Type B pancreatic cell (in vitro differentiated cells): ENCODE results near the gene BRCA2. TPM values are rescaled to one million over a fixed set of nuclear protein-coding genes. Genes with fewer than 3 reads are reported as not detected.

Experiments
- DNase-seq: peaks from one replicate; pipeline ENCODE4 v3.0.0; 2021; ENCODE audit warnings: mixed read lengths; ENCODE audit not compliant: unreplicated experiment; ENCODE audit errors: extremely low spot score
- H3K27ac Mint-ChIP-seq: 2 replicates; pipeline ENCODE4 v1.8.0; 2021; ENCODE audit warnings: mild to moderate bottlenecking, mixed read lengths
- H3K27me3 Mint-ChIP-seq: 2 replicates; pipeline ENCODE4 v1.8.0; 2021; ENCODE audit warnings: mixed read lengths
- H3K36me3 Mint-ChIP-seq: 2 replicates; pipeline ENCODE4 v1.8.0; 2021; ENCODE audit warnings: mixed read lengths
- H3K4me1 Mint-ChIP-seq: one replicate; pipeline ENCODE4 v1.8.0; 2021; ENCODE audit warnings: mixed read lengths; ENCODE audit not compliant: unreplicated experiment
- H3K4me3 Mint-ChIP-seq: 2 replicates; pipeline ENCODE4 v1.8.0; 2021; ENCODE audit warnings: mild to moderate bottlenecking, mixed read lengths
- H3K9me3 Mint-ChIP-seq: 2 replicates; pipeline ENCODE4 v1.8.0; 2021; ENCODE audit warnings: mixed read lengths
- total RNA-seq: library from RNA; stranded (reverse); gene quantifications from 2 replicates; pipeline ENCODE4 v1.2.1, GENCODE V29; 2021; ENCODE audit warnings: low replicate concordance
- TF ChIP-seq, protein P1 (sequence below): fragments of 200-600 bp; sonication (generic); conservative IDR thresholded peaks from 2 replicates; pipeline ENCODE4 v1.5.0; 2021; ENCODE audit warnings: antibody characterized with exemption, mild to moderate bottlenecking

BRCA2 gene
- total RNA-seq, 1 donor from 2014 or later, result 10.6 TPM

GRCh38 chr13:32317716-32318465 is 2.6 kb downstream of the BRCA2 start:
- Mint-ChIP-seq H3K9me3 (no peaks in the 10 kb centered on the region), H3K36me3 (peaks cover 9% of the 10 kb centered on the region), H3K4me3 (no peak overlapping the region), H3K4me1 (peaks cover 13% of the 10 kb centered on the region), H3K27ac (no peak overlapping the region), H3K27me3 (no peaks in the 10 kb centered on the region)
- TF ChIP-seq, protein P1, sequence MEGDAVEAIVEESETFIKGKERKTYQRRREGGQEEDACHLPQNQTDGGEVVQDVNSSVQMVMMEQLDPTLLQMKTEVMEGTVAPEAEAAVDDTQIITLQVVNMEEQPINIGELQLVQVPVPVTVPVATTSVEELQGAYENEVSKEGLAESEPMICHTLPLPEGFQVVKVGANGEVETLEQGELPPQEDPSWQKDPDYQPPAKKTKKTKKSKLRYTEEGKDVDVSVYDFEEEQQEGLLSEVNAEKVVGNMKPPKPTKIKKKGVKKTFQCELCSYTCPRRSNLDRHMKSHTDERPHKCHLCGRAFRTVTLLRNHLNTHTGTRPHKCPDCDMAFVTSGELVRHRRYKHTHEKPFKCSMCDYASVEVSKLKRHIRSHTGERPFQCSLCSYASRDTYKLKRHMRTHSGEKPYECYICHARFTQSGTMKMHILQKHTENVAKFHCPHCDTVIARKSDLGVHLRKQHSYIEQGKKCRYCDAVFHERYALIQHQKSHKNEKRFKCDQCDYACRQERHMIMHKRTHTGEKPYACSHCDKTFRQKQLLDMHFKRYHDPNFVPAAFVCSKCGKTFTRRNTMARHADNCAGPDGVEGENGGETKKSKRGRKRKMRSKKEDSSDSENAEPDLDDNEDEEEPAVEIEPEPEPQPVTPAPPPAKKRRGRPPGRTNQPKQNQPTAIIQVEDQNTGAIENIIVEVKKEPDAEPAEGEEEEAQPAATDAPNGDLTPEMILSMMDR, result no peak
- no peak for DNase-seq

DNA sequence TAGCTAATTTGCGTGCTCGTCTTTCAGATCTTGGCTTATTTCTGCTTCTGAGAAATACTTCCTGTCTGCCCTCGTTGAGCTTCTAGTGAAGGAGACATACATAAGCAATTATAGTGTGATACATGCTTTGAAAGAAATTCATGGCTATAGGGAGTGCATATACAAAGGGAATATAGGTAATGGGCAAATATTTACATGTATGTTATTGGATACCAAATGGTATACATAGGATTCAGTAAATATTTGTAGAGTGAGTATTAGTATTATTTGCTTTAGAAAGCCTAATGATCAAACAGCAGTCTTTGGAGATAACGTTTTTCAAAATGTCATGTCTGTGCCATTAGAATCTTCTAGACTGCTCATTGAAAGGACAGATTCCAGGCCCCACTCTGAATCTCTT is 5.2 kb downstream of the BRCA2 start:
- Mint-ChIP-seq H3K4me3 (no peak overlapping the region), H3K36me3 (peaks cover 12% of the 10 kb centered on the region), H3K27me3 (no peaks in the 10 kb centered on the region), H3K4me1 (peaks cover 8% of the 10 kb centered on the region), H3K27ac (no peak overlapping the region), H3K9me3 (no peaks in the 10 kb centered on the region)
- no peak for DNase-seq
- TF ChIP-seq, protein P1, result no peak

DNA sequence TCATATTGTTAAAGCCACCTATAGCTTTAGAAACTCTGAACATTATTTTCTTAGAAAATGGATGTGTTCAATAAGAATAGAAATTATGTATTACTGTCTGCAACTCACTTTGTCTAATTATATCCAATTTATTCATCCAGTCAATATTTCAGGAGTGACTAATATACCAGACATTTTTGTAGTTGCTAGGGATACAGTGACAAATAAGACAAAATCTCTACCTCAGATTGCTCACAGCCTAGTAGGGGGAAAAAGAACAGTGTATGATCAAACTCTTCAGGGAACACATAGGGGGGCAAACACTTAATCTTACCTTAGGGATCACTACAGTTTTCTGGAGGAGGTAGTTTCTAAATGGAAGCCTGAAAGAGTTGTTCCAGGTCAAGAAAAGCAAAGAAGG is 8.6 kb downstream of the BRCA2 start:
- Mint-ChIP-seq H3K4me3 (no peak overlapping the region), H3K27me3 (no peaks in the 10 kb centered on the region), H3K4me1 (no peaks in the 10 kb centered on the region), H3K9me3 (no peaks in the 10 kb centered on the region), H3K36me3 (peaks cover 12% of the 10 kb centered on the region), H3K27ac (no peak overlapping the region)
- DNase-seq, result no peak
- TF ChIP-seq, protein P1, result no peak

DNA sequence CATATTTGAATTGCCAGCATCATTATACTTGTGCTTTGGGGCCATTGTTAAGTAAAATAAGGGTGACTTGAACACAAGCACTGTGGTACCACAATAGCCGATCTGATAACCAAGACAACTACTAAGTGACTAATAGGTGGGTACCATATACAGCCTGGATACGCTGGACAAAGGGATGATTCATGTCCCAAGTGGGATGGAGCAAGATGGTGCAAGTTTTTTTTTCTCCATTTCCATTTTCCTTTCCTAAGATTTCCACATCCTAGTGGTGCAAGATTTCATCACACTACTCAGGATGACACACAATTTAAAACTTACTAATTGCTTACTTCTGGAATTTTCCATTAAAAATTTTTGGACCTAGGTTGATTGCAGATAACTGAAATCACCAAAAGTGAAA is 15.1 kb downstream of the BRCA2 start:
- H3K36me3 Mint-ChIP-seq, result peaks cover 25% of the 10 kb centered on the region
- no peaks in the 10 kb centered on the region for H3K9me3 Mint-ChIP-seq
- H3K27ac Mint-ChIP-seq, result no peak overlapping the region
- no peak for DNase-seq
- no peaks in the 10 kb centered on the region for H3K27me3 Mint-ChIP-seq
- TF ChIP-seq, protein P1, result no peak
- no peaks in the 10 kb centered on the region for H3K4me1 Mint-ChIP-seq
- no peak overlapping the region for H3K4me3 Mint-ChIP-seq

DNA sequence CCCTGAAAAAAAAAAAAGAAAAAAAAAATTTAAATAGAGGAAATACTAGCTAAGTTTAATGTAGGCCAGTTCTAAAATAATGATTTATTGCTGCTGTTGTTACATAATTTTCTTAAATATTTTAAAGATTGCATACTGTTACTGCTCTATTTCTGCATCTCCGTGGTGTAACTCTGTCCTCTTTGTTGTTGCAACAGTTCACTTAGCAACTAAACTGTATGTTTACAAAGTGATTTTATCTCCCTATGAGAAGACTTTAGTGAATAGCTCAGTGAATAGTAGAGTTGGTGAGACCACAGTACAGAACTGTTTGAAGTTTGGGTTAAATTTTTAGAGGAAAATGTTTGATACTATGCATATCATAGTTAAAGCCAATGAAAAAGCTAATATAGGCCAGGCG is 19.4 kb downstream of the BRCA2 start:
- H3K36me3 Mint-ChIP-seq, result peaks cover 41% of the 10 kb centered on the region
- TF ChIP-seq, protein P1, result no peak
- H3K27me3 Mint-ChIP-seq, result no peaks in the 10 kb centered on the region
- no peak overlapping the region for H3K4me3 Mint-ChIP-seq
- H3K27ac Mint-ChIP-seq, result no peak overlapping the region
- no peak for DNase-seq
- no peaks in the 10 kb centered on the region for H3K9me3 Mint-ChIP-seq
- no peaks in the 10 kb centered on the region for H3K4me1 Mint-ChIP-seq
